AG09319 (cell line): ENCODE measurements around the gene RADIL.
A peak's percentile ranks its signal among the peaks of the same experiment; 100 is the strongest.

ENCODE experiments used
- DNase-seq: peaks from one replicate; pipeline ENCODE4 v3.0.0-alpha.2; 2010; ENCODE audit warnings: low read depth; ENCODE audit errors: extremely low read depth
- CTCF ChIP-seq: IDR thresholded peaks from 2 replicates; pipeline ENCODE4 v1.5.1; 2011; ENCODE audit warnings: low read depth, mild to moderate bottlenecking, inconsistent platforms, low read length, moderate library complexity

RADIL gene

GRCh38 chr7:4760952-4761351 is 122.6 kb downstream of the RADIL start:
- DNase-seq = no peak
- no peak for TF ChIP-seq CTCF

- no peak for DNase-seq
- no peak for TF ChIP-seq CTCF
Measured at GRCh38 chr7:4759211-4759610, 124.3 kb downstream of the RADIL start.

- TF ChIP-seq CTCF = no peak
- no peak for DNase-seq
Measured at GRCh38 chr7:4758791-4759190, 124.7 kb downstream of the RADIL start.

- no peak for DNase-seq
- TF ChIP-seq CTCF = no peak
Measured at GRCh38 chr7:4758111-4758510, 125.4 kb downstream of the RADIL start.

GRCh38 chr7:4755045-4755444 is 128.5 kb downstream of the RADIL start:
- no peak for DNase-seq
- no peak for TF ChIP-seq CTCF

- TF ChIP-seq CTCF = no peak
- DNase-seq = no peak
Measured at GRCh38 chr7:4754433-4755010, 129.0 kb downstream of the RADIL start.

GRCh38 chr7:4753598-4754432 is 129.7 kb downstream of the RADIL start:
- DNase-seq = no peak
- peak; percentile 91 for TF ChIP-seq CTCF
